ENCODE measurements around the gene PACSIN1.

The PACSIN1 gene

DNA sequence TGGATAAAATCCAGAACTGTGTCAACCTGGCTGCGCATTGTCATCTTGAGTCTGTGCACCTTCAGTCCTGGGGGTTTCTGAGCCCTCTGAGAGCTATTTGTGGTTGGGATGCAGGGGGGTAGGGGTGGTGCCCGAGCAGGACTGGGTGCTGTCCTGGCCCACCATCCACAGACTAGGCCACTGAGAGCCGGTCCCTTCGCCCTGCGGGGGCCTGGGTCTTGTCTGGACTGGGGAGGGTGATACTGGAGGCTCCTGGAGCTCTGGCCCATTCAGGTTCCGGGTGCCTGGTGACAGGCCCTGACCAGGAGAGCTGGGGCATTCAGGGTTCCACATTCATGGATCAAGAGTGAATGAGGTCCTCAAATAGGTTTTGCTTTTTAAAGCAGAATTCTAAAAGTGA lies 69.3 kb downstream of the PACSIN1 start:
- DNase-seq (ENCODE audit: low read depth): no peak
- TF ChIP-seq, protein P1, sequence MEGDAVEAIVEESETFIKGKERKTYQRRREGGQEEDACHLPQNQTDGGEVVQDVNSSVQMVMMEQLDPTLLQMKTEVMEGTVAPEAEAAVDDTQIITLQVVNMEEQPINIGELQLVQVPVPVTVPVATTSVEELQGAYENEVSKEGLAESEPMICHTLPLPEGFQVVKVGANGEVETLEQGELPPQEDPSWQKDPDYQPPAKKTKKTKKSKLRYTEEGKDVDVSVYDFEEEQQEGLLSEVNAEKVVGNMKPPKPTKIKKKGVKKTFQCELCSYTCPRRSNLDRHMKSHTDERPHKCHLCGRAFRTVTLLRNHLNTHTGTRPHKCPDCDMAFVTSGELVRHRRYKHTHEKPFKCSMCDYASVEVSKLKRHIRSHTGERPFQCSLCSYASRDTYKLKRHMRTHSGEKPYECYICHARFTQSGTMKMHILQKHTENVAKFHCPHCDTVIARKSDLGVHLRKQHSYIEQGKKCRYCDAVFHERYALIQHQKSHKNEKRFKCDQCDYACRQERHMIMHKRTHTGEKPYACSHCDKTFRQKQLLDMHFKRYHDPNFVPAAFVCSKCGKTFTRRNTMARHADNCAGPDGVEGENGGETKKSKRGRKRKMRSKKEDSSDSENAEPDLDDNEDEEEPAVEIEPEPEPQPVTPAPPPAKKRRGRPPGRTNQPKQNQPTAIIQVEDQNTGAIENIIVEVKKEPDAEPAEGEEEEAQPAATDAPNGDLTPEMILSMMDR (conservative IDR thresholded peaks at IDR 0.05; ENCODE audit: low read depth, low read length): no peak
- no peak overlapping the region for H3K4me3 ChIP-seq (ENCODE audit: low read length)

DNA sequence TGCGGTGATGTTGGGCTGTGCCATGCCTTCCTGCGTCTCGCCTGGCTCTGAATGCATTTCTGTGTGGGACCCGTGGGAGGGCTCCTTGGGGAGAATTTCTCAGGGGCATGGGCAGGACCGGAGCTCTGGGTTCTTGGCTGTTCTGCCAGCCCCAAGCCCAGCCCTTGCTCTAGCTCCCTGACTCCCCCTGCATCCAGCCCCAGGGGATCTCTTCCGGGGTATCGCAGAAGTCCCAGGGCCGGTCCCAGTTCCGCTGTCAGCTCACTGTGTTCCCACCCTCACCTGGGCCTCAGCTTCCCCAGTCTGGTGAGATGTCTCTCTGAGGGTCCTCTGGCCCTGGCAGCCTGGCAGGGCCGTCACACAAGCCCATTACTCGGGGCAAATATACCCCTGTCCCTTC lies 69.8 kb downstream of the PACSIN1 start:
- DNase-seq (ENCODE audit: low read depth): no peak
- no peak overlapping the region for H3K4me3 ChIP-seq (ENCODE audit: low read length)
- TF ChIP-seq, protein P1 (conservative IDR thresholded peaks at IDR 0.05; ENCODE audit: low read depth, low read length): no peak

DNA sequence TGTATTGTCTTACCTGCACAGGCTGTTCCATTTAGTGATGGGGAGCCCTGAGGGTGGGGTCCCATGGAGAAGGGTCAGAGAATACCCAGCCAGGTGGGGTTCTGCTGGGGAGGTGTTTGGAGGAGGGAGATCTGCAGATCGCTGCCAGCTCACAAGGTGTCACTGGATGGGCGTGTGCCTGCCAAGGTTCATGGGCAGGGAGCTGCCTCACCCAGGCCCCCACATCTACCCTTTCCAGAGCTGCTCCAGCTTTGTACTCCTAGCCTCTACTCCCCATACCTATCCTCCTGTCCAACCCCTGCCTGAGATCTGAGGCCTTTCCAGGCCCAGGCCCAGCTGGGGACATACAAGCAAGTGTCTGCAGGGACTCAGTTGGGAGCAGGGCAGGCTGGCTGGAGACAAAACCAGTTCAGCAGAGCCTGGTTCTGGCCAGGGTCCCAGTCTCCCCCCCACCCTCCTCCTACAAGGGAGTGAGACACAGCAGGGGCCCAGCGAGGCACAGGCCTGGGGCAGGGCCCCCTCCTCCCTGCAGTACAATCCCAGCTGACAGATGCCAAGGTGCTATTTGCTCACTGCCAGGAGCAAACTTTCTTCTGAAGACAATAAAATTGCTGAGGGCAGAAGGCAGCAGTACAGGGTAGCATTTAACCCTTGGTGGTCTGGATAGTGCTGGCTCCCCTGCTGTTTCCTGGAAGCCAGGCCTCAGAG lies 70.5 kb downstream of the PACSIN1 start:
- DNase-seq (ENCODE audit: low read depth): no peak
- TF ChIP-seq, protein P1 (conservative IDR thresholded peaks at IDR 0.05; ENCODE audit: low read depth, low read length): no peak
- no peak overlapping the region for H3K4me3 ChIP-seq (ENCODE audit: low read length)

DNA sequence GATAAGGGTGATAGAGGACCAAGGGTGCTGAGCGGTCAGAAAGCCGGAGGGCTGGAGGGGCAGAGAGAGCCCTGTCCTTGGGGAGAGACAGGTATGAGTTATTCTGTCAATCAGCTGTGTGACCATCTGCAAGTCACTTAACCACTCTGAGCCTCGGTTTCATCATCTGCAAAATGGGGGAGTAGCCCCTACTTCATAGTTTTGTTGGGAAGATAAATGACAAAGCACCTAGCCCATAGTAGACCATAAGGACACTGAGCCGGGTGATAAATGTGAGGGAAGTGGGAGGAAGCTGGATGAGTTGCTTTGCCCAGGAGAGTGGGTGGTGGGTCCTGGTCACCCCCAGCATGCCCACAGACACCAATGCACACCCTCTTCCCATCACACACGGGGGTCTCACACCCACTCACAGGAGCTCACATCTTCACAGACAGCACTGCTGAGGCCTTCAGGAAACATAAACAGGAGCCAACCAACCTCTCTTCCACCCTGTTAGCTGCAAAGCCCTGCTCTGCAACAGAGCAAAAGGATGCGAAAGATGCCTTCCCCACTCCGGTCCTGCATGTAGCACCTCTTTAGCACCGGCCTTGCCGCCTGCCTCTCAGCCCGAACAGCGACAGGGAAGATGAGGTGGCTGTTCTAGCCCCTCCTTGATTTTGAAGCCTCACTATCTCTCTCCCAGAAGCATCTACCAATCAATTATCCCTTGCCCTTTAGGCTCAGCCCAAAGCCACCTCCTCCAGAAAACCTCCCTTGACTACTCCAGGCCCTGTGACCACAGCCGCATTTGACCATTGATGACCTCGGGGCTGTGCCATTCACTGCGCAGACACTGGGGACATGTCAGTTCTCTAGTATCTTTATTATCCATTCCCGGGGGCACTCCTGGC lies 71.3 kb downstream of the PACSIN1 start:
- no peak for DNase-seq (ENCODE audit: low read depth)
- TF ChIP-seq, protein P1 (conservative IDR thresholded peaks at IDR 0.05; ENCODE audit: low read depth, low read length): no peak
- no peak overlapping the region for H3K4me3 ChIP-seq (ENCODE audit: low read length)

DNA sequence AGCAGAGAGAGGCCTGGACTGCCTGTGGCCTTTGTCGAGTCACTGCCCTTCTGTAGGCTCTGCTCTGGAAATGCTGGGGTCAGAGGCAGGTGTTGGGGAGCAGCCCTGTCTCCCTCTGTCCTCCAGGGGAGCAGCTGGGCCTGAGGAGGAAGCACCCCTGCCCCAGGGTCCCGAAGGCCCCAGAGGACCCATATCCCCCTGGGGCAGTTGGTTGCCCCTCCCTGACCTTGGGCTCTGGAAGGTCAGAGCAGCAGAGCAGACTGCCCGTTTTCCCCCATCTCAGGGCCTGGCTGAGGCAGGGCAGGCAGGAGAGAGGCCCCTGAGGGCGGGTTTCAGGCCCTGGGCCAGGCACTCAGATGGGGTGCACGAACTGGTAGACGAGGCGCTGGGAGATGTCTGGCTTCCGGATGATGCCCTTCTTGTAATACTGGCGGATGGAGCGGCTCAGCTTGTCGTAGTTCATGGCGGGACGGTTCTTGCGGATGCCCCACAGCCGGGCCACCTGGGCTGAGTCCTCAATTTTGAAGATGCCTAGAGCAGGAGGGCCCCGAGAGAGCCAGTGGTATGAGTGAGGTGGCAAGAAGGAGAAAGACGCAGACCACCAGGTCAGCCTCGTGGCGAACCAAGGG lies 72.2 kb downstream of the PACSIN1 start:
- TF ChIP-seq, protein P1 (conservative IDR thresholded peaks at IDR 0.05; ENCODE audit: low read depth, low read length): no peak
- DNase-seq (ENCODE audit: low read depth): no peak
- H3K4me3 ChIP-seq (ENCODE audit: low read length): no peak overlapping the region

DNA sequence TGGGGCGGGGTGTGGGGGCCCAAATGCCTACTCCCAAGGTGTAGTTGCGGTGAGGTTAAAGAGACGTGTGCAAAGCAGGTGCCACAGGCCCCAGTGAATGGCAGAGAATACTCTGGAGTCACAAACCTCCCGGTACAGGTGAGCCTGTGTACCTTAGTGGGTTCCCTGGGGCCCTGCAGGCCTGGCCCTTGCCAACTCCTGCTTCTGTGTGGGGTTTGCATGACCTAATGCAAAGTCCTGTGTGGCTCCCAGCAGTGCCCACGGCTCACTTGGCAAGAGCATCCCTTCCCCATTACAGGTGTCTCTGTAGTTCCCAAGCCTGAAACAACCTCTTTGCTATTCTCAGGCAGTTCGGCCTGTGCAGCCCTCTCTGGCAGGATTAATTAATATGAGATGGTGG lies 72.7 kb downstream of the PACSIN1 start:
- DNase-seq (ENCODE audit: low read depth): no peak
- TF ChIP-seq, protein P1 (conservative IDR thresholded peaks at IDR 0.05; ENCODE audit: low read depth, low read length): no peak

More for the DNA sequence above, 72.7 kb downstream of the PACSIN1 start:
- no peak overlapping the region for H3K4me3 ChIP-seq (ENCODE audit: low read length)

Measured in retinal pigment epithelial cell (primary cell).